Stimulated activated CD4-positive, alpha-beta T cell treated with anti-CD3 and anti-CD28 coated beads, Interleukin-2, amount 100 ng/mL, for 24 hours (primary cell): ENCODE data around the gene EFNA2.
A peak's percentile ranks its signal among the peaks of the same experiment; 100 is the strongest.

Source experiments
- DNase-seq, 2 donors: peaks; one replicate each; pipeline ENCODE4 v3.0.0-alpha.2; 2020

EFNA2 gene

DNA sequence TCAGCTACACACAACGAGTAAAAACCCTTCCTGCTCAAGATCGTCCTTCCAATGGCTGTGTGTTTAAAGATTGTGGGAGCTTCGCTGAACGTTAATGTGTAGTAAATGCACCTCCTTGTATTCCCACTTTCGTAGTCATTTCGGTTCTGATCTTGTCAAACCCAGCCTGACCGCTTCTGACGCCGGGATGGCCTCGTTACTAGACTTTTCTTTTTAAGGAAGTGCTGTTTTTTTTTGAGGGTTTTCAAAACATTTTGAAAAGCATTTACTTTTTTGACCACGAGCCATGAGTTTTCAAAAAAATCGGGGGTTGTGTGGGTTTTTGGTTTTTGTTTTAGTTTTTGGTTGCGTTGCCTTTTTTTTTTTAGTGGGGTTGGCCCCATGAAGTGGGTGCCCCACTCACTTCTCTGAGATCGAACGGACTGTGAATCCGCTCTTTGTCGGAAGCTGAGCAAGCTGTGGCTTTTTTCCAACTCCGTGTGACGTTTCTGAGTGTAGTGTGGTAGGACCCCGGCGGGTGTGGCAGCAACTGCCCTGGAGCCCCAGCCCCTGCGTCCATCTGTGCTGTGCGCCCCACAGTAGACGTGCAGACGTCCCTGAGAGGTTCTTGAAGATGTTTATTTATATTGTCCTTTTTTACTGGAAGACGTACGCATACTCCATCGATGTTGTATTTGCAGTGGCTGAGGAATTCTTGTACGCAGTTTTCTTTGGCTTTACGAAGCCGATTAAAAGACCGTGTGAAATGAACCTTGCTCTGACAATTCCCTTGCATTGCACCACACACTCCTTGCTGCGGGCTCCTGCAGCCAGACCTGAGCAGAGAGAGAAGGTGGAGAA is 13.0 kb upstream of the EFNA2 start:
- DNase-seq: no peak

DNA sequence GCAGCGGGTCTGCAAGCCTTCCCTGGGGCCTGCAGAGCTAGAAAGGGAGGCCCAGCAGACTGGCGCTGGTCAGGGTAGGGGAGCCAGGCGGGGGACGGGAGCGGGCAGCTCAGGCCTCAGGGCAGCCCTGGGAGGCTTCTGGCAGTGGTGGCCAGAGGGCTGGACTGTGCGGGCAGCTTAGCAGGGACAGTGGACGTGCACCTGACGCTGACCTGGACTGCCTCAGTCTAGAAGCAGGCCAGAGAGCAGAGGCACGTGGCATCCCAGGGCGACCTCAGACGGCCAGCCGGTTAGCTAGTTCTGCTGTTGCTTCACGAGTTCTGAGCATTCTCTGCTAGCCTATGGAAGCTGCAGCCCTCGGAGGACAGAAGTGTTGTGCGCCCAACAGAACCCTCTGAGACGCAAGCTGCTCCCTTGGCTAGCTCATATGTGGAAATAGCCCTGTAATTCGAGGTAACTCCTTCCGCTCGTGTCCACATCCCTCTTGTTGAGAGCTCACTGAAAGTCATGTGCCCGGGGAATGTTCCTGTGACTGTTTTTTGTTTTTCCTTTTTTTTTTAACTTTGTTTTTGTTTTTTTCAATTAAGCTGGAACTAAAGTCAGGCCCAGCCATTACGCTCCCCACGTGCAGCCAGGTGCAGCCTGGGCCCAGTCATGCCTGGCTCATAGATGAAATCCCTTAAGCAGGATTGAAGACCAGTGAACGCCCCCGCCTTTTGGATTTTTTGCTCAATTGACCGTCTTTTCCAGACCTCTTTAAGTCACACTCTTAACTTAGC is 12.2 kb upstream of the EFNA2 start:
- DNase-seq: no peak

DNA sequence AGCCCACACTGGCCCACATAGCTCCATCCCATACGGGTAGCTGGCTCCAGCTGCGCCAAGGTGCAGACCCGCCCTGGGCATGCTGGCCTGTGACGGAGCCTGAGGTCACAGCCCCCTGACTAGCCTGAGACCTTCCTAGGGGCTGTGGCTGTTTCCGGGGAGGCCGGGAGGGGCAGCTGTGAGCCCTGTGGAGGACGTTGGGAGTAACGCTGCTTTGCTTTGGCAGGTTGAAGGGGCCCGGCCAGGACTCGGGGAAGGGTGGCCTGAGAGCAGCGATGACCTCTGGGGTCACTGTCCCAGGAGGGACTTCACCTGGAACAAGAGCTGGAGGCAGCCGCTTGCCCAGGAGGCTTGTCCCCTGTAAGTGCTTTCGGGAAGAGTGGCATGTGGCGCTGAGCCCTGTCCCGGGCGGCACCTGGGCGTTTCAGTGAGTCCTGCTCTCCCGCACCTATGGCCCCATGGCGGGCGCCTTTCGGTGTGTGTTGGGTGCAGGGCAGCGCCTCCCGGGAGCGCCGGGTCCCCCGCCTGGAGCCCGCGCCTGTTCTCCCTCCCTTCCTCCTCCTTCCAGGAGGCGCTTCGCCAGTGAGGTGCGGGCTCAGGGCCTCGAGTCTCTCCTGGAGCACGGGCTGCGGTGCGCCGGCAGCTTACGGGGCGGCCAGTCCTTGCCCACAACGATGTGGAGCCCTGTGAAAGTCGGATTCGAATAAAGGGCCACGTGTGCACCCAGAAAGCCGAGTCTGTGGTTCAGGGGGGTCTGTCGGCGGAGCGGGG is 11.4 kb upstream of the EFNA2 start:
- no peak for DNase-seq

DNA sequence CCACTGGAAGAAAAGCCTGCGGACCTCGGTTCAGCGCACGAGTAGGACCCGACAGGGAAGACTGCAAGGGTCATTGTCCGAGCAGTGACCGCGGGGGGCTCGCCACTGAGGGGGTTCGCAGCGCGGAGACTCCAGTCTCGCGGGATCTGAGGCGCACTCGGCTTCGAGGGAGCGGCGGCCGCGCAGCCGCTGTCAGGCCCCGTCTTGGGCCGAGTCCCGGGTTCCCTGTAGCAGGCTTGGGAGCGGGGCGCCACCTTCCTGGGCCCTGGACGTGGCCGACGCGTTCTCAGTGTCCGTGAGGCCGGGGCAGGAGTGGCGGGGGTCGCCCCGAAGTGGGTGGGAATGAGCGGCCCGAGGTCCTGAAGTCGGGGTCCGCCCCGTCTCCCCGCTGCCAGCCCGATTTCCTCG is 10.8 kb upstream of the EFNA2 start:
- DNase-seq: no peak

DNA sequence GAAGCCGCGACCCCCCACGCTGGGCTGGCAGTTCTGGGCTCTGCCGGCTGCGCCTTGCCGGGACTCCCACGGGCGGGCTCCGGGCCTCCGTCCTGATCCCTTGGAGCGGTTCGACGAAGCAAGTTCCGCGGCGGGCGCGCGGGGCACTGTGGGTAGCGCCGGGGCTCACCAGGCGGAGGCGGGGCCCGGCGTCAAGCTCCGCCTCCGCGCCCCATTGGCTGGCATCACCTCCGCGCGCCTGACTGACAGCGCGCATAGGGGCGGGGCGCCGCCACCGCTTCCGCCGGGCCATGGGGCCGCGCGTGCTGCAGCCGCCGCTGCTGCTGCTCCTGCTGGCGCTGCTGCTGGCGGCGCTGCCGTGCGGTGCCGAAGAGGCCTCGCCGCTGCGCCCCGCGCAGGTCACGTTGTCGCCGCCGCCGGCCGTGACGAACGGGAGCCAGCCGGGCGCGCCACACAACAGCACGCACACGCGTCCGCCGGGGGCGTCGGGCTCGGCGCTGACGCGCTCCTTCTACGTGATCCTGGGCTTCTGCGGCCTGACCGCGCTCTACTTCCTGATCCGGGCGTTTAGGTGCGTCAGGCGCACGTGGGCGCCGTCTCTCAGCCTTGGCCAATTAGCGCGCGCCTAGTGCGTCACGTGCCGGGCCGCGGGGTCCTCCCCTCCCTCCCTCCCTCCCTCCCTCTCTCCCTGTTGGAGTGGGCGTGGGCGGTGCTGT is 10.3 kb upstream of the EFNA2 start, which contains the start of gene FAM174C:
Gene FAM174C (plus strand): TSS at position 271 of the 716 bp plus-strand sequence. CDS start 20 bp downstream, at position 291.
- peak; percentile 95 to 98 for DNase-seq

DNA sequence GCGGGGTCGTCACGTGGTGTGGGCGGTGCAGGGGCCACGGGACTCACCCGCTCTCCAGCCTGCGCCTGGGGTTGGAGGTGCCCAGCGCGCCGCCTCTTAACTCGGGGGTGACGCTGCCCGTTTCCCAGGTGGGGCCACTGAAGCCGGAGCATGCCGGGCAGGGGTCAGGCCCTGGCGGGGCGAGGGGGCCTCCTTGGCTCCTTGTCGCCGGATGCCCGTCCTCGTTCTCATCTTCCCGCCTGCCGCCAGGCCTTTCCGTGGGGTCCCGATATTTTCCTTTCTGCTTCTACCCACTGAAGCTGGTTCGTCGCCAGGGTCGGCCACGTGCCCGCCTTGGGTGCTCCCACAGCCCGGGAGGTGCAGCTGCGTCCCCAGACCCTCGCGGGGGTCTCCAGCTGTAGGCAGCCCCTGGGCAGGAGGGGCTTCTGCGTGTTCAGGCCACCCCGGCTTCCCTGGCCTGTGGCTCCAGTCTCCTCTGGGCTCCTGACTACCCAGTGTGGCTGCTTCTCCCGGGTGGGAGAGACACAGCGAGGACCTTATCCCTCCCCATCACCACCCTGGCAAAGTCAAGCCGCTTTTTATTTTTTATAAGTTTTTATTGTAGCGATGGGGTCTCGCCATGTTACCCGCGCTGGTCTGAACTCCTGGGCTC is 9.6 kb upstream of the EFNA2 start:
- no peak for DNase-seq

DNA sequence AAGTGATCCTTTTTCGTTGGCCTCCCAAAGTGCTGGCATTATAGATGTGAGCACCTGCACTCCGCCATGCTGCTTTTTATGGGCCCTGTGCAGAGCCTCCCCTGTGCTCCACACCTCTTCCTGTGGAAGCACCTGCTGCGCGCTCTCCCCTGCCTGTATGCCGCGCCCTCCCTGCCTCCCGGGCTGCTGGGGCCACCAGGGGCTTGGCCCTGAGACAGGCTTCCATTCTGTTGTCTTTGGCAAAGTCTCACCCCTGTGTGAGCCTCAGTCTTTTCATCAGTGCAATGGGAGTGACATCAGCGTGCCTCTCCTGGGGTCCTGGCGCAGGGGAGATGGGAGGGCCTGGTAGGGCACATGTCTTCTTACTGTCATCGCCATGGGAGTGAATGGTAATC is 9.0 kb upstream of the EFNA2 start:
- DNase-seq: peak in 1 of 2 donors; percentile 52

DNA sequence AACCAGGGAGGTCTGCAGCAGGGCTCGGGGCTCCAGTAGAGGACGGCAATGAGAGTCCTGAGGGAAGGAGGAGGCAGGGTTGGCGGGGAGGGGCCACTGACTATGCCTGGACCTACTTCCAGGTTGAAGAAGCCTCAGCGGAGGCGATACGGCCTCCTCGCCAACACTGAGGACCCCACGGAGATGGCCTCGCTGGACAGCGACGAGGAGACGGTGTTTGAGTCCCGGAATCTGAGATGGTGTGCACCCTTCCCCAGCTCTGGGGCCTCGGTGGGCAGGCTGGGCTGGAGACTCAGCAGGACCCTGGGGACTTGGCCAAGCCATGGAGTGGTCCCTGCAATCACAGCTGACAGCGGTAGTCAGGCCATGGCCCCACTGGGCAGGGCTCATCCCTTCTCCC is 8.6 kb upstream of the EFNA2 start:
- no peak for DNase-seq

DNA sequence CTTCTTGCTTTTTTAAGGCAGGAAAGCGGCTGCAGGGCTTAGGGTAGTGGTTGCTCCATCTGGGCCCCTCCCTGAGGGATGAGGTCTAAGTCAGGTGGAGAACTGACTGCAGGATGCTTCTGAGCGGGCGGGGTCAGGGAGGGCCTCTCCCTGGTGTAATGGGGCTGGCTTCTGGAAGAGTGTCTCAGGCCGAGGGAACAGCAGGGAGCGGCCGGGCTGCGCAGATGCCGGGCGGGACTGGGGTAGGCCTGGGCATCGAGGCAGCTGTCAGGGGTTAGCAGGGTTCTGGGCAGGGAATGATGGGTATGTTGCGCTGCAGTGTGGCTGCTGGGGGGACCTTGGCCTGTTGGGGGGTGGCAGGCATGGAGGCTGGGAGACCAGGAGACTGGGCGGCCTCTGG is 7.6 kb upstream of the EFNA2 start:
- DNase-seq: no peak

DNA sequence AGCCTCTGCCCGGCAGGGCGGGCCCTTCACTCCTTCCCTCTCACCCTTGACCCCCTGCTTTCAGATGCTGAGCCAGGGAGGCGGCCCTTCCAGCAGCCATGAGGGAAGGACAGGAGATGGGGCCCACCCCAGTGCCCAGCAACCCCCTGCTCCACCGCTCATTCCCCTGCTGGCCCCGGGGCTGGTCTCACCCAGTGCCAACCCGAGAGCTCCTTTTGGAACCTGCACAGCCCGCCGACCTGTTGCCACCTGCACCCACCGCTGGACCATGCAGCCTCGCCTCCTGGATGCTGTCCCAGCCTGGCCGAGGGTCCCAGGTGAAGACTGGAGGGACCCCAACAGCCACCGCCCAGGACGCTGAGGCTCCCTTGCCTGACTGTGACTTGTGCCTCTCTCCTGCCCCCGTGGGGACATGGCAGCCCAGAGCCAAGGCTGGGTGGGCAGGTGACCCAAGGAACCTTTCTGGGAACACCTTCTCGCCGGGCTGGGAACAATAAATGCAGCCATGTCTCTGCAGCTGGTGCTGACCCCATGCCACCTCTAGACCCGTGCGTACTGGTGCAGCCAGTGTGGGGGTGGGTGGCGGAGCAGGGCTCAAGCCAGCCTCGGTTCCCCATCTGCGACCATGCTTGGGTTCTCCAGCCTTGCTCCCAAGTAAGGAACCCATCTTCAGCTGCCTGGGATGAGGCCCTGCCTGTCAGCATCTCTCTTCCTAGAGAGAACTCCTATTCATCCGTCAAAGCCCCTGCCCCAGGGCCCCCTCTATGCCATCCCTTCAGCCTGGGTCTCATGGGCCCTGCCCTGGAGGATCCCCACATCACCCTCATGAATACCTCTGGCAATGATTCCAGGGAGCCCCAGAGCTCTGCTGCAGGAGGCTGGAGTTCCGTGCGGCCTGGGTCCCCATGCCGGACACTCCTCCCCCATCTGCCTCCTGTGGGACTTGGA is 6.7 kb upstream of the EFNA2 start:
- no peak for DNase-seq

DNA sequence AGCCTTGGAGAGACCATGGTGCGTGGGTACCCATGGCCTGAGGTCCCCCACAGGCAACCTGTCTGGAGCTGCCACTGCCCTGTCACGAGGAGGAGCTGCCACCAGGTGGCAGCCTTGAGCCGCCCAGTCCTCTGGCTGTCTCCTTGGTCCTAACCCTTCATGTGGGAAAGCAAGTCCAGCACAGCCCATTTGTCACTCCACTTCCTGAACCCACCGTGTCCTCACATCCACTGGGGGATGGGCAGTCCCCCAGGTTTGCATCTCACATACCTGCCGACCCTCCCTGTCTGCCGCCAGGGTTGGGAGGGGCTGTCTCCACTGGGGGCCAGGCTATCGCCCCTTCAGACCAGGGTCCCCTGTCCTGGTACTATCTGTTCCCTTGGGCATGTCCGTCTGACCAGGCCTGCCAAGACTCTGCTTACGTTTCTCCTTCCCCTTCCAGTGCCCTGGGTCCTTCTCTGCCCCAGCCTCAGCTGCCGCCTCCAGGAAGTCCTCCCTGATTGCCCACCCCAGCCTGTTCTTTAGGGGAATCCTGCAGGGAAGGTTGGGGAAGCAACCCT is 5.8 kb upstream of the EFNA2 start:
- DNase-seq: peak; percentile 82 to 85

DNA sequence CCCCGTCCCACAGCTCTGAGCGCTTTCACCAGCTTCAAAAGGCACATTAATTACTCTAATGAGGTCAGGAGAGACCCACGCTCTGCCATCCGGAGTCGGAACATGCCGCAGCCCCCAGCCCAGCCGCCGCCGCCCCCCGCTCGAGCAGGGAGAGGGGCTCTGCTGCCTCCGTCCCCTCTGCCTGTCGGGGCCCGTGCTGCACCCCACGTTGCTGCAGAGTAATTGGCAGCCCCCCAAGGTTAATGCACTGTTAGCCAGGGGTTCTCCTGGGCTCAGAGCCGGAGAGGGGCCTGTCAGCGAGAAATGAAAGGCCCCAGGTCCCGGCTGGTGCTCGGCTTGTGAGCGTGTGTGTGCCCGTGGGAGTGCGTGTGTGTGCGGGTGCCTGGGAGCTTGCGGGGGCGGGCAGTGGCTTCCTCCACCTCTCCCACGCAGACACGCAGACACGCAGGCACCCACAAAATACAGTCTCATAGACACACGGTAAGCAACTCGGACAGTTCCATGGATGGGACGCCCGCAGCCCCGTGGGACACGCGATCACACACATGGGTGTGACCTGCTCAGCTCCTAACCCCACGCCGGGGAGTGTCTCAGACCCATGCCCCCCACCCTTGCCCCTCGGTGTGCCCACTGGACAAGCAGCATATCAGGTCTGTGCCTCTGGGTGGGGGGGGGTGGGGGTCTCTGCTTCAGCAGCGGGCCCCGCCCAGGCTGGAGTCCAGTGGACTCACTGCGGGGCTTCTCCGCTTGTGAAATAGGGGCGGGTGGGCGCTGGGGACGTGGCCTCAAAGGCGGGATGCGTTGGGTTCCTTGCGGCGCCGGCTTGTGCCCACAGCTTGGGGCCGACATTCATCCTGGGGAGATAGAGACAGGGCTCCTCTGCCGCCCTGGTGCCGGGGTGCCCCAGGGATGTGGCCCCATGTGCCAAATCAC is 4.8 kb upstream of the EFNA2 start:
- DNase-seq: no peak

DNA sequence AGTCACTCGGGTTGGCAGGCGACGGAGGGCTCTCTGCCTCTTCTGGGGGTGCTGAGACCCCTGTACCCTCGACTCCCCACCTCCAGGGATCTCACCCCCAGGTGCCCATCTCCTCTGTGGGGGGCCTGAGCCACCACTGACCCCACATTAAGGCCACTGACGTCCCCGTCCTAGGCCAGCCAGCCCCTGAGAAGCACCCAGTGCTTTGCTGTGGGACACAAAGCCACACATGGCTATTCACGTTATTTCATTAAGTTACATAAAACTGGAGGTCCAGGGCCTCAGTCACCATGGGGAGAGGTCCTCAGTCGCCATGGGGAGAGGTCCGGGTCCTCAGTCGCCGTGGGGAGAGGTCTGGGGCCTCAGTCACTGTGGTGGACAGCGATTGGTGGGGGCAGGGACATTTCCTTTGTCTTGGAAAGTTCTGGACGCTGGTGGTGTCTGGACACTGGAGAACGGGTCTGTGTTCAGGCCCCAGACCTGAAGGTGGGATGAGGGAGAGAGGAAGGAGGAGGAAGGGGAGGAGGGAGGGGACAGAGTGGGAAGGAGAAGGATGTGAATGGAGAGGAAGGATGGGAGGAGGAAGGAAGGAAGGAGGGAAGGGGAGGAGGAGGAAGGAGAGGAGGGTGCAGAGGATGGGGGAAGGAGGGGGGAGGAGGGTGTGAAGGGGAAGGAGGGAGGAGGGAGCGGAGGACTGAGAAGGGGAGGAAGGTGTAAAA is 3.9 kb upstream of the EFNA2 start:
- no peak for DNase-seq

DNA sequence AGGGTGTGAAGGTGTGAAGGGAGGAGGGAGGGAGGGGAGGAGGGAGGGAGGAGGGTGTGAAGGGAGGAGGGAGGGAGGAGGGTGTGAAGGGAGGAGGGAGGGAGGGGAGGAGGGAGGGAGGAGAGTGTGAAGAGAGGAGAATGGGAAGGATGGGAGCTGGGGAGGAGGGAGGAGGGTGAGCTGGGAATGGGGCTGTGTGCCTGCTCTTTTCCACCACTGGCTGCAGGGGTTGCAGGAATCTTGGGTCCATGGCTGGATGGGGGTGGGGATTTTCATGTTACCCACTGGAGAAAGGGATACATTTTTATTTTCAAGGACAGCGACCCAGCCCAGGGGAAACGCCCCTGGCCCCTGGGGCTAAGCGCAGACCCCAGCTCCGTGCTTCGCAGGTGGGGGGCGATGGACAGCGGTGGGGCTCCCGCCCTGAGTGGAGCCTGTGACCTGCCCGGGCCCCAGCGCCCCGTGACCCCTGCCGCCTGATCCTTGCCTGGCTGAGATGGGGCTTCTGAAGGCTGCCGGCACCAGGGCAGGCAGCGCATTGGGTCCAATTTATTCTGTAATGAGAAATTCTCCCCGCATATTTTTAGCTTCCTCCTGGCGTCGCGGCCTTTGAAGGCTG is 3.0 kb upstream of the EFNA2 start:
- no peak for DNase-seq

DNA sequence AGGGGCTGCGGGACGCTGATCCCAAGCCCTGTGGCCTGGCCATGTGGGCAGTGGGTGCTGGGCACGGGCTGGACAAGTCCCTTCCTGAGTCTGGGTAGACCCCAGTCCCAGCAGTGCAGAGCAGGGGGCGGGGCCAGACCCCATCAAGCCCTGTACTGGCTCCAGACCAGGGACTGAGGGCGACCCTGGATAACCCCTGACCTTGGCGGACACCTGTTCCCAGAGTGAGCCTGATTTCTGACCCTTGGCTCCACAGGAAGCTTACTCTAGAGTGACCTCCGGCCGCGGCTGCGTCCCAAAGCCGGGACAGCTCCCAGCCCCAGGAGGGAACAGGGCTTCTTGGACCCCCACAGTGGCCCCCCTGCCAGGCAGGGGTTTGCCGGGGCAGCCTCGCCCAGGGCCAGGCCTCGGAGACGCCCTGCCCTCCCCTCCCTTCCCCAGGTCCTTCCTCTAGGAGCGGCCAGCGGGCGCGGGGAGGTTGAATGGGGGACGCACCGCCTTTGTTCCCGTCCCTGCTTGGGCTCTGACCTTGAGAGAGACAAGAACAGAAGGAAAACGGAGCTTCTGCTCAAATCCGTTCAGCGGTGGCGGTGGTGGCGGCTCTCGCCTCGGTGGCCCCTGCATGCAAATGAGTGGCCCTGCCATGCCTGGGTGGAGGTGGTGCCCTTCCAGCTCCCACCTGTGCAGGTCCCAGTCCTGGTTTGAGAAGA is 2.3 kb upstream of the EFNA2 start:
- no peak for DNase-seq

DNA sequence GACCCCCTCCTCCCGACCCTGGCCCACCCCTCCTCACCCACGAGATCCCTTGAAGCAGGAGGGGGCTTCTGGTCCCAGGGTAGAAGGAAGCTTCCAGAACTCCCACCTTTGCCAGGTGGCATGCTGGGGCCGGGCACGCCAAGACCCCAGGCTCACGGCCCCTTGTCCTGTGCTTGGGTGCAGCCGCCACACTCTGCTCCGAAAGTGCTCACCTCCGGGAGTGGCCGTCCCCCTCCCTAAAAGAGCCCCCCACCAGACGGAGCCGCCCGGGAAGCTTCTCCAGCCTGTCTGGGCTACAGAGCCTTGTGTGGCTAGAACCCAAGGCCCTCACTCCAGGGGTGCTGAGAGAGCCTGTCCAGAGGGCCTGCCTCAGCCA is 1.8 kb upstream of the EFNA2 start:
- no peak for DNase-seq

DNA sequence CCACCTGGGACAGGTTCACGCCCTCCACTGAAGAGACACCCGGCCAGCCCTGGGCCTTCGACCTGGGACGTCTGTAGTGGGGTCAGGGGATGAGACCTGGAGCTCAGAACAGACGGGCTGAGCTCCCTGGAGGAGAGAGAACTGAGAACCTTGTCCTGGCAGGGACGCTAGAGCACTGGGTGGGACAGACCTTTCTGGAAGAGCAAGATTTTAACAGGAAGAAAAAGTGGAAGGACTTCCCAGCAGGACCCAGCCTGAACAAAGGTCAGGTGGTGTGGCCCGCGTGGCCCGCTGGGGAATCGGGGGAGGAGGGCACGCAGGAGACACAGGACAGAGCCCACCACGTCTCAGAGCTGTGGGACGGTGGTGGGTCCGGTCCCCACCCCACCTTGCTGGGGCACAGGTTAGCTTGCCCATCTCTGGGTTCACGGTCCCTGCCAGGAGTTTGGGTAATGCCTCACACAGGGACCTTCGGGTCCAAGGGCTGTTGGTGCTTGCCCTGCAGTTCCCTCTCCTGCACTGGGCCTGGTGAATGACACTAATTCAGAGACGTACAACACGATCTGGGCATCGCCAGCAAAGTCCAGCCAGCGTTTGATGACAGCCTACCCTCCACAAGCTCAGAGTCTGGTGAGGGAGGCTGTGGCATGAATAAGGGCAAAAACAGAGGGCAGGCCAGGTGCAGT is 1.2 kb upstream of the EFNA2 start:
- no peak for DNase-seq
